ENCODE data around the gene EXD3.
"Not testable (repeated sequence)": the region's sequence is repeated elsewhere in the genome, so short reads cannot be mapped to it uniquely, and the experiment has no call there.

EXD3 gene, protein sequence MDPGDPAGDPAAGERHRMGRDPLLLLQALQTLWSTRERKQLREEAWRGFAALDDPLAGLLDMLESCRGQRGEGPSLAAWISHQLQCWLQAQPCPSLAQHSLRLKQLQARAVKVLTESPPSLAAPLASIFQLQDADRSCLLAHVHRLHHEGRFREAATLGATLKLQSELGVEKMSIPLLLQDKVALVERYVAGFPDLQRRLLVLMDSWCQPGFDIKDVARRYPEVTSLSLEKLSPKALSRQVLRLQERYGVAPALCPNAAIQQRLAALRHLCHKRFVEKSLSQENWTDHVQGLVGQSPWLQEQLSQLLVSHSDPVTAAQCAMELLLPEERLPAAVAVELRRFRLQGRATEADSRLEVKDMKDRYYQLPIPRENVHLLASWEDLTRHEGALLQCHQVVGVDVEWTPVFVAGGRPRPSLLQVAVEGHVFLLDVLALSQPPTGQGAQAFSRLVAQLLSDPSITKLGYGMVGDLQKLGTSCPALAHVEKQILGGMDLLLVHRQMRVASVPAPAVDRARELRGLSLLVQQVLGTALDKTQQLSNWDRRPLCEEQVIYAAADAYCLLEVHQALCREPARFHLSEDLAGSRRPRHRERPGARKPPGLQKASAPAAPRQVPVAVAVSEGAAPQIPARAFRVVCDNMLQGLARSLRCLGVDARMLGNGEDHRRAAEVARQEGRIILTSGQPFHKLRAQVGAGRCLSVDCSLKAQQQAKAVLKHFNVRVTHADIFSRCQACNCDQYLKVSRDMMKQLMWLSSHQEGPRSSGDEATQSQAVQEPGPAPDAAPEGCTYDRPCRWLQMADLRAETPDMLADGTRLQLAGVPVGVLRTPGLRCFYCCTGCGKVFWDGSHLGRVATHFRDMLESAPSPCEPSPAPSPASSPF

GRCh38 chr9:137422604-137423513 is at the start of gene EXD3, which contains the start of gene NOXA1:
TSS of gene EXD3 (minus strand) at chr9:137423162. CDS start at chr9:137395357, 27,805 bp downstream.
TSS of gene NOXA1 (plus strand) at chr9:137423393. CDS start at chr9:137423530, 137 bp downstream.
- peak in 55 of 58 donors; percentile 41 to 92 (median 83) for DNase-seq

GRCh38 chr9:137470785-137471184 is 47.8 kb upstream of the EXD3 start:
- no peak for DNase-seq

- DNase-seq: no peak
Observed at GRCh38 chr9:137467896-137468295, 44.9 kb upstream of the EXD3 start.

DNA sequence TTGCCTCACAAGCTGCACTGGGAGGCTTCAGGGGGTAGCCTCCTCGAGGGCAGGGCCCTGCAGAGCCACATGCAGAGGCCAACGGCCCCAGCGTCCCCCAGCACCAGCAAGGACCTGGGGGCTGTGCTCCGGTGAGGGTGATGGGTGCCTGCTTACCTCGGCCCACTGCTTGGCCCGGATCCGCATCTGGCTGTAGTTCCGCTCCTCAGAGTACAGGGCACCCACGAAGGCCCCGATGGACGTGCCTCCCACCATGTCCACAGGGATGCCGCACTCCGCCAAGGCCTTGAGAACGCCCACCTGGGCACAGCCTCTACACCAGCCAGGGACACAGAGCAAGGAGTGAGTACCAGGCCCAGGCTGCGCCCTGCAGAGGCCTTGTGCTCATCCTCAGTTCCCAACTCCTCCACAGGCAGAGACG is 44.2 kb upstream of the EXD3 start:
- DNase-seq: no peak

- DNase-seq: not testable (repeated sequence)
Observed at GRCh38 chr9:137466389-137467085, 43.6 kb upstream of the EXD3 start.

DNA sequence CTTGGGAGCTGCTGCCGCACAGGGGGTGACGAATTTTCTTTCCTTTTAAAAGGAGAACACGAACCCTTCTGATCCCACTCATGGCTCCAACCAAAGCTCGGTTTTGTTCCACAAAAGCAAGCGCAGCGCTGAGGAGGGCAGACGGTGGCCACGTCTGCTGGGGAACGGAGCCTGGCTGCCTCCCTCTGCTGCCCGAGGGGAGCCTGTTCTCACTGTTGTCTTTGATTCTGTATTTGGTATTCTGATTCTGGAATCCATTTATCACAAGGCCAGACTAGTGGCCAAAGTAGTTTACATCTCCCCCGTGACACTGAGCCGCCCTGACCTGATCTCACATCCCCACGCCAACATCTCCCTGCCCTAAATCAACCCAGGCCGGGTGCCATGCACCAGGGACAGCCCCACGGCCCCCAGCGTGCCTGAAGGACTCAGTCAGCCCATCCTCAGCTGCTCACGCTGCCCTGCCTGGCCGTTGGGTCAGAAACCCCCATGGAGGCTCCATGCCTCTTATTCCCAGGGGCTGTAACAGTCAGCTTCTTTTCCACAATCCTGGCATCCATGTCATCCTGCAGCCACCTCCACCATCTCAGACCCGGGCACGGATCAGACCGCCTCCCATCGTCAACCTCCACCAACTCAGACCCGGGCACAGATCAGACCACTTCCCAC is 42.9 kb upstream of the EXD3 start:
- no peak for DNase-seq

GRCh38 chr9:137465000-137465719 is 42.2 kb upstream of the EXD3 start:
- DNase-seq: no peak

GRCh38 chr9:137464291-137464999 is 41.5 kb upstream of the EXD3 start:
- DNase-seq: no peak

DNA sequence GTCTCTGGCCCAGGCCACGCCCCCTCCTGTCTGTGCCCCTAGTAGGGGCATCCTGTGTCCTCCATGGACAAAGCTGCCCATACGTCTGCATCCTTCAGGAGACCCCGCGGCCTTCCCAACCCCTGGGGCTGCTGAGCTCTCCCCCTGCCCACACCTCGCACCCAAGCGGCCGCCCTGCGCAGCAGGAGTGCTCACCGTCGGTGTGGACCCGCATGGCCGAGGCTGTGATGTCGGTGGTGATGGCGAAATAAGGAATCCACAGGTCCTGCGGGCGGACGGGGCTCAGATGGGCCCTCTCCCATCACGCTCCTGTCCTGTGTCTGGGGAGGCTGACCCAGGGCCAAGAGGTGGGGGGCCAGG is 40.9 kb upstream of the EXD3 start:
- DNase-seq: no peak

- DNase-seq: no peak
Observed at GRCh38 chr9:137462986-137463930, 40.3 kb upstream of the EXD3 start.

DNA sequence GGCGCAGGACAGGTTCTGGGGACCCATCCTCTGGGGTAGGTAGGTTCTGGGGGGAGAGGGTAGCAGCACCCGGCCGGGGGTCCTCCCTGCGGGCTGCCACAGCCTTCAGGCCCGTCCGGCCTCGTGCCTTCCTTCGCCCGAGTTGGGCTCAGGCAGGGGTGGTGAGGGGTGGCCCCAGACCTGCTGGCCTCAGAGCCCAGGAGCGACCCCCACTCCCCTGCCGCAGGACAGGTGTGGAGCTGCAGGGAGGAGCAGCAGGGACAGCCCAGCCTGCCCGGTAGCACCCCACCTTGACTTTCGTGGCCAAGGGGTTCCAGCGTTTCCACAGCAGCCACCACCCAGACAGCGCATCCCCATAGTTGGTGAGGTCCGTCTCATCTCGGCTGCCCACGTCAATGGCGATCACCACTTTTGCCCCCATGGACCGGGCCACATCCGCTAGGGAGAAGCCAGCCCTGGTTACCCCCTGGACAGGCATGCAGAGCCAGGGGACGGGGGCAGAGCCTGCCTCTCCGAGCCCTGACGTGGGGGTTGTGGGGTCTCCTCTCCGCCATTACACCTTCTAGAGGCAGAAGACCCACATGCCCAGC is 39.5 kb upstream of the EXD3 start:
- no peak for DNase-seq

DNA sequence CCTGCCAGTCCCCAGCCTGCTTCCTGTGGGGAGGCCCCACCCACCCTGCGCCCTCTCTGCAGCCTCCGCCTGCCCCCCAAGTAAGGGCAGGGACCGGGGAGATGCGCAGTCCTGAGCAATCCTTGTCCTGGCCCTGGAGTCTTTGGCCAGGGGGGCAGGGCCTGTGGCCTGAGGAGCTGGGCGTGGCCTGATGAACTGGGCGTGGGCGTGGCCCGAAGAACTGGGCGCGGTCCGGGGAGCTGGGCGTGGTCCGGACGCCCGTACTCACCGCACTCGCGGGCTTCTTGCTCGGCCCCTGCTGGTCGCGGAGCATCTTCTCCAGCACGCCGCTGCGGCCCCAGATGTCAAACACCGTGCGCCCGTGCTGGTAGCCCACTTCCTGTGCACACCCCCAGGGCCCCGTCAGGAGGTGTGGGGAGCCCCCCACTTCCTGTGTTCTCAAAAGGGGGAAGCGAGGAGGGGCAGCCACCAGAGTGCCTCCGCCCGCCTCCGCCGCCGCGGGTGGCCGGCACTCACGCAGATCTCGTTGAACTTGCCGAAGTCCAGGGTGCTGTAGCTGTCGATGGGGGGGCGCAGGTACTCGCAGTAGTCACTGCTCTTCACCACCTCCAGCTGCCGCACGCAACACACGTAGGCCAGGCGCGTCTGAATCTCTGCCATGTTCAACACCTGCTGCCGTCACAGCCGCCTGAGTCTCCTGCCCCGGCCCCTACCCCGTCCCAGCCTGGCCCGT is 38.9 kb upstream of the EXD3 start:
- no peak for DNase-seq

DNA sequence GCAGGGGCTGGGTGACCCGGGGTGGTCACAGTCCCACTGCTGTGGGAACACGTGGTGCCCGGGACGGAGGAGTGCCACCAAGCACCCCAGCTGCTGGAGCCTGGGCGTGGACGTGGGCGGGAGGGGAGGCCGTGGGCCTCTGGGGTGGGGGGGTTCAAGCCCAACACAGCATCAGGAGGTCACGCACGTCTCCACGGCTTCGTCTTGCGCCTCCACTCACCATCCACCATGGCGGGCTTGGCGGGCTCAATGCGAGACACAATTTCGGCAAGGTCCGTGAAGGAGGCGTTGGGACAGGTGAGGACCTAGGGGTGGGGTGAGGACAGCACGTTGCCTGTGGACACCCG is 38.3 kb upstream of the EXD3 start:
- no peak for DNase-seq

DNA sequence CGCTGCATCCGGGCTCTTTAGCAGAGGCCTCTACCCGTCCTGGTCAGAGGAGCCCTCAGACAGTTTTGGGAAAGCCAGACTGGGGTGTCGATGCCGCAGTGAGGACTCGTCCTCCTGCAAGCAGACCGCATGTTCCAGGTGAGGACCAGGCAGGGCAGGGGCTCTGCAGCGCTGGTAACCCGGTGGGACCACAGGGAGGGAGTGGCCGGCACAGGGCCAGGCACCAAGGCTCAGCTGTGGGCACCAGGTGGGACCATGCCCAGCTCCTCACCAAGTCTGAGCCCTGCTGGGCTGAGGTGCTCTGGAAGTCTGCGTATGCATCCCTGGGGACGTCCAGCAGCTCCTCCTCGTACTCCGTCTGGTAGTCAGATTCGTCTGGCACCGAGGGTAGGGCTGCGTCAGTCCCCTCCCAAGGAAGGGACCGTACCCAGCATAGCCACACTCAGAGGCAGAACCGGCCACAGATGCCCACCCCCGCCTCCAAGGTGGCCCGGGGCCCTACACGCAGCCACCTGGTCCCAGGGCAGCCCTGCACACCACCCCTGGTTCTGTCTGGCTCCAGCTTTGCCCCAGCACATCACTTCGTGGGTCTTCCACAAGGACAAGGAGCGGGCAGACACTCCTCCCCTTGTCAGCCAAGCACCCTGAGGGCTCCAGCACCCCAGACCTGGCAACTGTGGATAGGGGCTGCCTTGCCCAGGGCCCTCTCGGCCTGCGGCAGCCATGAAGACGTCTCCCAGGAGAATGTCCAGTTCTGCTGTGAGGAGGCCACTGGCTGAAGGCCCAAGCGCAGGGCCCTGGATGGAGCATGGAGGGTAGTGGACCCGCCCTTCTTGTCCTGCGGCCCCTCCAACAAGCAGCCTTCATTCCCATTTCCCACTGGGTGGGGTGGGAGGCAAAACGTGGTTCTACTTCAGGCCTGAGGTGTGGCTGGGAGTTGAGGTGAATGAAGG is 37.7 kb upstream of the EXD3 start:
- DNase-seq: no peak

Measured in anterior cingulate cortex (tissue), 58 donors.